ENCODE results near the gene FAM120C.

- TF ChIP-seq EZH2 (IDR thresholded peaks at IDR 0.05) (no peak), POLR2AphosphoS5 (IDR thresholded peaks at IDR 0.05; ENCODE audit: borderline replicate concordance, low read depth, low read length) (no peak)
Measured at GRCh38 chrX:54134269-54134668, 48.8 kb downstream of the FAM120C start.
